Measurements from ENCODE around the gene INPP5D.

DNA sequence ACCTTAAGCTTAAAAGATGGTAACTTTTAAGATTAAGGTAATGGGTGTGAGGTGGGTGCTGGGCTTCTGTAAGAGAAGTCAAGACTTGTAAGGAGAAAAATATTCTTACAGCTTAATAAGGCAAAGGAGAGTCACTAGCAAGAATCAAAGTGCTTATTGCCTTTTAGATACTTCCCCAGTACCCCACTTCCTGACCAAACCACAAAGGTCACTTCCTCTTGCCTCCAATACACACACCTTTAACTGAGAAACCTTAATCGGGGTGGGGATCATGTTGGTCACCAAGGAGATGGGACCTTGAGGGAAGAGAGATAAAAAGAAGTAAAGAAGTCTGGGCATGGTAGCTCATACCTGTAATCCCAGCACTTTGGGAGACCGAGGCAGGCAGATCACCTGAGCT lies 180.8 kb downstream of the INPP5D start:
- TF ChIP-seq CTCF (IDR thresholded peaks at IDR 0.05; ENCODE audit: extremely low read depth in 1 of 2, insufficient read depth in 1 of 2, low read depth in 1 of 2, low read length in 2 of 2): no peak
- TF ChIP-seq POLR2A (IDR thresholded peaks at IDR 0.05; ENCODE audit: low read depth, low read length): no peak
- no peak for TF ChIP-seq GATA2 (IDR thresholded peaks at IDR 0.05; ENCODE audit: insufficient read depth, insufficient read length, low read depth, low read length)
- TF ChIP-seq EZH2 (IDR thresholded peaks at IDR 0.05; ENCODE audit: borderline replicate concordance, low read depth, low read length, severe bottlenecking): no peak

Measured in endothelial cell of umbilical vein (primary cell).